GM10248 (cell line): ENCODE data around the gene PHACTR1.

Experiments
- CTCF ChIA-PET: fragments of 300-600 bp; sonication (Branson Sonifier 250); formaldehyde crosslinking; extraction: SDS; loops from one replicate; lab custom pipeline; 2021; ENCODE audit warnings: antibody characterized with exemption; lab: Yijun Ruan, JAX
- POLR2A ChIA-PET: fragments of 350-650 bp; sonication (Branson Sonifier 250); formaldehyde crosslinking; extraction: SDS; loops from one replicate; lab custom pipeline; 2020; ENCODE audit warnings: antibody characterized with exemption; lab: Yijun Ruan, JAX
- DNase-seq: peaks from one replicate; pipeline ENCODE4 v3.0.0; 2012; ENCODE audit errors: extremely low spot score
- CTCF ChIP-seq: IDR thresholded peaks from 2 replicates; pipeline ENCODE4 v1.5.1; 2012; ENCODE audit warnings: mild to moderate bottlenecking, low read depth; ENCODE audit errors: extremely low read depth, missing control alignments, control extremely low read depth

Gene PHACTR1

GRCh38 chr6:13099771-13100170, 383.2 kb downstream of the PHACTR1 start:
- ChIA-PET CTCF (interaction anchor here (1.2 kb wide), 1 partner anchor 11 kb away, joined by 3 read pairs; no protein-coding TSS in a partner anchor), POLR2A (no interaction called here)

GRCh38 chr6:13101409-13101808, 384.8 kb downstream of the PHACTR1 start:
- ChIA-PET CTCF (interaction anchor here (1.0 kb wide), 1 partner anchor 12 kb away, joined by 3 read pairs; no protein-coding TSS in a partner anchor), POLR2A (no interaction called here)
- TF ChIP-seq CTCF = no peak
- no peak for DNase-seq

More at GRCh38 chr6:13099771-13100170, 383.2 kb downstream of the PHACTR1 start:
- no peak for TF ChIP-seq CTCF
- no peak for DNase-seq

DNA sequence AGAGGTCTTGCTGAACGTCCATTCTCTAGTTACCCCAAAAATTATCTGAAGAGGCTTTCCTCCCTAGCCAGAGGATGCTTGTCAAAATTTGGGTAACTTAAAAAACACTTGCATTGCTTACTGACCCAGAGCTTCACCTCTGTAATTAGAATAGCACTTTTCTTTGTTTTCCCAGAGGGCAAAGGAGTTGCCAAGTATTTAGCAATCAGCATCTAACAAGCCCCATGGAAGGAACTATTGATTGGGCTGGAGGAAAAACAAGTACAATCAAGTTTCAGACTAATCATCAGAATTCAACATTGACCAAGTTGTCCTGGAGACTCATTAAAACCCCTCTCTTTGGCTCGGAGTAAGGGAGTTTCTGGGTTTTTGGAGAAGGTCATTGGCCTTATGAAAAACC, 385.4 kb downstream of the PHACTR1 start:
- CTCF ChIA-PET = interaction anchor here (1.0 kb wide), 1 partner anchor 12 kb away, joined by 3 read pairs; no protein-coding TSS in a partner anchor
- DNase-seq = no peak
- TF ChIP-seq CTCF = no peak
- POLR2A ChIA-PET = no interaction called here

DNA sequence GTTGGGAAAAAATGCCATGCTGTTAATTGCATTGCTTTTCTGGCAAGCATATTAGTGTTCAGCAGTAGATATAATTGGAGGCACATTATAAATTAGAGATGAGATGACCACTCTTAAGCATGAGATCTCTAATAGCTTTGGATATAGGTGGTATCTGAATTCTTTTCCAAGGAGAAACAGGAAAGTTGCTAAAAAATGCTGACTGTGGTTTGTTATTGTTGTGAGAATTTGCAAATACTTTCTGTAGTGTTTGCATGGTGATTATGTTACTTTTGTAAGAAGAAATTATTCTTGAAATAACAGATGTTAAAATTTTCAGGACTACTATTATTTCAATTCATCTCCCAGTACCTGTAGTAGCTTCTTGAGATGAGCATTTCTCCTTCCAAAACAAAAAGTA, 386.6 kb downstream of the PHACTR1 start:
- POLR2A ChIA-PET = no interaction called here
- no peak for TF ChIP-seq CTCF
- CTCF ChIA-PET = no interaction called here
- DNase-seq = no peak

DNA sequence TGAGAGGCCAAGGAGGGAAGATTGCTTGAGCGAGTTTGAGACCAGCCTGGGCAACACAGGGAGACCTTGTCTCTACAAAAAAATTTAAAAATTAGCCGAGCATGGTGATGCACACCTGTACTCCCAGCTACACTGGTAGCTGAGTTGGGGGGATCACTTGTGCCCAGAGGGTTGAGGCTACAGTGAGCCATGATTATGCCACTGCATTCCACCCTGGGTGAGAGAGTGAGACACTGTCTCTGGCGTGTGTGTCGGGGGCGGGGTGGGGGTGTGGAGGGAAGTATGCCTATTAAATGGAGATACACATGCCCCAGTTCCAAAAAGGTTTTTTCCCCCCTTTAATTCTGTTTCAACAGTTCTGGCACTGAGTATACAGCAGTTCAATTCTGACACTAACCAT, 388.6 kb downstream of the PHACTR1 start:
- TF ChIP-seq CTCF = no peak
- POLR2A ChIA-PET = no interaction called here
- CTCF ChIA-PET = no interaction called here
- no peak for DNase-seq

DNA sequence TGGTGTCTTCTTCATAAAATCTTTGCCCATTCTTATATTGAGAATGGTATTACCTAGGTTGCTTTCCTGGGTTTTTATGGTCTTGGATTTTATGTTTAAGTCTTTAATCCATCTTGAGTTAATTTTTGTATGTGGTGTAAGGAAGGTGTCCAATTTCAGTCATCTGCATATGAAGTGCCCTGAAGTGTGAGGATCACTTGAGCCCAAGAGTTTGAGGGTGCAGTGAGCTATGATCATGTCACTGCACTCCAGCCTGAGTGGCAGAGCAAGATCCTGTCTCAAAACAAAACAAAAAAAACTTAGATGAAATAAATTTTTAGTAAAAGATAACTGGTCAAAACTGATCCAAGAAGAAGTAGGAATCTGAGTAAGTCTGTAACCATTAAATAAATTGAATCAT, 396.4 kb downstream of the PHACTR1 start:
- ChIA-PET CTCF (interaction anchor here (1.4 to 1.6 kb wide), 2 partner anchors 11 to 12 kb away, joined by 3 to 8 read pairs; no protein-coding TSS in a partner anchor), POLR2A (no interaction called here)
- DNase-seq = no peak
- no peak for TF ChIP-seq CTCF
